Neural cell (in vitro differentiated cells): ENCODE results near the gene CCN2. TPM values are rescaled to one million over a fixed set of nuclear protein-coding genes. Genes with fewer than 3 reads are reported as not detected.

ENCODE experiments used
- H2AFZ ChIP-seq: fragments of 200-600, 300-800 bp; sonication (generic), shearing (Covaris generic); 2 replicates; pipeline ENCODE4 v1.6.0; 2014; ENCODE audit warnings: low read depth, mild to moderate bottlenecking, antibody characterized with exemption, low read length, moderate library complexity
- H3F3A ChIP-seq: fragments of 200-600 bp; shearing (Covaris generic); 2 replicates; pipeline ENCODE4 v1.6.1; 2016; ENCODE audit warnings: mild to moderate bottlenecking, moderate library complexity, mixed read lengths, antibody characterized with exemption, low read length; ENCODE audit not compliant: insufficient read depth, poor library complexity, severe bottlenecking
- H3K27ac ChIP-seq: fragments of 200-600, 300-800 bp; sonication (generic), shearing (Covaris generic); 2 replicates; pipeline ENCODE4 v1.5.1; 2014; ENCODE audit warnings: mild to moderate bottlenecking, low read length, moderate library complexity
- H3K27me3 ChIP-seq: fragments of 300-800, 200-600 bp; sonication (generic), shearing (Covaris generic); 2 replicates; pipeline ENCODE4 v1.6.0; 2014; ENCODE audit warnings: mild to moderate bottlenecking, low read depth, low read length, moderate library complexity; ENCODE audit not compliant: insufficient read depth
- H3K36me3 ChIP-seq: fragments of 300-800, 200-600 bp; sonication (generic), shearing (Covaris generic); 2 replicates; pipeline ENCODE4 v1.5.1; 2014; ENCODE audit warnings: mild to moderate bottlenecking, antibody characterized with exemption, low read length, moderate library complexity; ENCODE audit not compliant: insufficient read depth
- H3K4me2 ChIP-seq: fragments of 300-800, 200-600 bp; sonication (generic), shearing (Covaris generic); 2 replicates; pipeline ENCODE4 v1.6.0; 2014; ENCODE audit warnings: mild to moderate bottlenecking, low read length
- H3K4me3 ChIP-seq: fragments of 300-800, 200-600 bp; sonication (generic), shearing (Covaris generic); 2 replicates; pipeline ENCODE4 v1.5.1; 2014; ENCODE audit warnings: mild to moderate bottlenecking, low read length, moderate library complexity
- H3K79me2 ChIP-seq: fragments of 200-600 bp; shearing (Covaris generic); replicated peaks from 2 replicates; pipeline ENCODE4 v1.6.0; 2014; ENCODE audit warnings: mild to moderate bottlenecking, low read length, moderate library complexity; ENCODE audit not compliant: insufficient read depth
- H3K9ac ChIP-seq: fragments of 300-800, 200-600 bp; sonication (generic), shearing (Covaris generic); 2 replicates; pipeline ENCODE4 v1.6.1; 2016; ENCODE audit warnings: mild to moderate bottlenecking, low read length, mixed read lengths
- H3K9me2 ChIP-seq: fragments of 200-600 bp; shearing (Covaris generic); 2 replicates; pipeline ENCODE4 v1.6.1; 2016; ENCODE audit warnings: mild to moderate bottlenecking, low read length, mixed read lengths; ENCODE audit not compliant: insufficient read depth
- H3K9me3 ChIP-seq: fragments of 200-600, 300-800 bp; sonication (generic), shearing (Covaris generic); 2 replicates; pipeline ENCODE4 v1.6.1; 2016; ENCODE audit warnings: mild to moderate bottlenecking, mixed run types, low read length, moderate library complexity, mixed read lengths
- H4K20me1 ChIP-seq: fragments of 200-600 bp; shearing (Covaris generic); 2 replicates; pipeline ENCODE4 v1.6.1; 2016; ENCODE audit warnings: mild to moderate bottlenecking, mixed run types; ENCODE audit not compliant: insufficient read depth
- EP300 ChIP-seq: fragments of 450-650 bp; conservative IDR thresholded peaks from 2 replicates; pipeline ENCODE4 v1.6.1; 2014; ENCODE audit warnings: antibody characterized with exemption, mild to moderate bottlenecking, moderate library complexity; ENCODE audit not compliant: poor library complexity, severe bottlenecking
- EZH2 ChIP-seq: fragments of 200-600, 300-800 bp; shearing (Covaris generic), sonication (generic); IDR thresholded peaks from 2 replicates; pipeline ENCODE4 v1.6.1; 2014; ENCODE audit warnings: antibody characterized with exemption, low read length, borderline replicate concordance, mild to moderate bottlenecking; ENCODE audit not compliant: insufficient read depth, poor library complexity, severe bottlenecking
- MXI1 ChIP-seq: fragments of 450-650 bp; conservative IDR thresholded peaks from 2 replicates; pipeline ENCODE4 v1.6.1; 2014; ENCODE audit warnings: antibody characterized with exemption, mild to moderate bottlenecking; ENCODE audit not compliant: poor library complexity, severe bottlenecking
- POLR2AphosphoS5 ChIP-seq: IDR thresholded peaks from 2 replicates; pipeline ENCODE4 v1.6.1; 2012
- RAD21 ChIP-seq: fragments of 450-650 bp; conservative IDR thresholded peaks from 2 replicates; pipeline ENCODE4 v1.6.1; 2014; ENCODE audit warnings: antibody characterized with exemption, mild to moderate bottlenecking, moderate library complexity
- SMC3 ChIP-seq: fragments of 450-650 bp; conservative IDR thresholded peaks from 2 replicates; pipeline ENCODE4 v1.6.1; 2014; ENCODE audit warnings: antibody characterized with exemption, mild to moderate bottlenecking, moderate library complexity; ENCODE audit not compliant: poor library complexity
- TAF1 ChIP-seq: IDR thresholded peaks from 2 replicates; pipeline ENCODE4 v1.6.1; 2012; ENCODE audit warnings: low read depth
- polyA plus RNA-seq: library from polyadenylated mRNA; depleted of rRNA; stranded (reverse); fragments of >200 nt; gene quantifications from 2 replicates; pipeline ENCODE4 v1.2.3, GENCODE V29; 2014
- TF ChIP-seq, protein P1 (sequence below): fragments of 450-650 bp; IDR thresholded peaks from 2 replicates; pipeline ENCODE4 v1.5.1; 2014; ENCODE audit warnings: antibody characterized with exemption, mild to moderate bottlenecking, moderate library complexity; ENCODE audit not compliant: poor library complexity, severe bottlenecking
- TF ChIP-seq, protein P2 (sequence below): IDR thresholded peaks from 2 replicates; pipeline ENCODE4 v1.6.1; 2012; ENCODE audit warnings: borderline replicate concordance

The CCN2 gene
- polyA plus RNA-seq, 1 donor from 2014 or later: 1.5 TPM

DNA sequence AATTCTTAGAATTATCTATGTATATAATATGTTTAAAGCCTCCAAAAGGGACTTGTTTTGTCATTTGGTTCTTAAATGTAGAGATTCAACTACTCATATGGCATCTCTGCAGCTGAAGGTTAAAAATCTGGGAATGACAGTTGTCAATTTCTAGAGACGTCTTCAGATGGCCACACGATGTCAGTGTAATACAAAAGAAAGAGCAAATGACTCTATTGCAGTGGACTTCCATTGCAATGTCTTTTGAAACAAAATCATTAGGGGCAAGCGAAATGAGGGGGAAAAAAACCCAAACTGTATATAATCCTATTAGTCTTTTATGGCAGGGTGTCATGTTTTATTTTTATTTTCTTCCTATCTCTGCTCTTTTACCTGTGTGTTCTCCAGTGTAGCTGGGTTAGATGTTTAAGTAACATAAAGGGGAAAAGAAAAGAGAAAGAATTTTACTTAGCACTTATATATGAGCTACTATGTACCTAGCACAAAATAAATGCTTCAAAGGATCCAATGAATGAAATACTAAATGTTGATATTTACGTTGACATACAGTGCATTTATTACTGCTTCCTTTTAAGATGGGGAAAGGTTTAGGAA, 26.2 kb downstream of the CCN2 start:
- no peak overlapping the region for H3K4me3 ChIP-seq
- no peaks in the 10 kb centered on the region for H3K79me2 ChIP-seq
- H3K9ac ChIP-seq: no peak overlapping the region
- no peak overlapping the region for H2AFZ ChIP-seq
- H3K9me2 ChIP-seq: no peaks in the 10 kb centered on the region
- TF ChIP-seq RAD21 (peak; percentile 85), MXI1 (no peak), EZH2 (no peak), TAF1 (no peak), SMC3 (peak; percentile 87), EP300 (no peak), POLR2AphosphoS5 (no peak)
- TF ChIP-seq, protein P1, sequence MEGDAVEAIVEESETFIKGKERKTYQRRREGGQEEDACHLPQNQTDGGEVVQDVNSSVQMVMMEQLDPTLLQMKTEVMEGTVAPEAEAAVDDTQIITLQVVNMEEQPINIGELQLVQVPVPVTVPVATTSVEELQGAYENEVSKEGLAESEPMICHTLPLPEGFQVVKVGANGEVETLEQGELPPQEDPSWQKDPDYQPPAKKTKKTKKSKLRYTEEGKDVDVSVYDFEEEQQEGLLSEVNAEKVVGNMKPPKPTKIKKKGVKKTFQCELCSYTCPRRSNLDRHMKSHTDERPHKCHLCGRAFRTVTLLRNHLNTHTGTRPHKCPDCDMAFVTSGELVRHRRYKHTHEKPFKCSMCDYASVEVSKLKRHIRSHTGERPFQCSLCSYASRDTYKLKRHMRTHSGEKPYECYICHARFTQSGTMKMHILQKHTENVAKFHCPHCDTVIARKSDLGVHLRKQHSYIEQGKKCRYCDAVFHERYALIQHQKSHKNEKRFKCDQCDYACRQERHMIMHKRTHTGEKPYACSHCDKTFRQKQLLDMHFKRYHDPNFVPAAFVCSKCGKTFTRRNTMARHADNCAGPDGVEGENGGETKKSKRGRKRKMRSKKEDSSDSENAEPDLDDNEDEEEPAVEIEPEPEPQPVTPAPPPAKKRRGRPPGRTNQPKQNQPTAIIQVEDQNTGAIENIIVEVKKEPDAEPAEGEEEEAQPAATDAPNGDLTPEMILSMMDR: peak; percentile 80
- no peaks in the 10 kb centered on the region for H3K9me3 ChIP-seq
- H4K20me1 ChIP-seq: no peaks in the 10 kb centered on the region
- H3K4me2 ChIP-seq: no peak overlapping the region
- H3K36me3 ChIP-seq: no peaks in the 10 kb centered on the region
- H3K27me3 ChIP-seq: no peaks in the 10 kb centered on the region
- H3F3A ChIP-seq: no peaks in the 10 kb centered on the region
- no peak overlapping the region for H3K27ac ChIP-seq

DNA sequence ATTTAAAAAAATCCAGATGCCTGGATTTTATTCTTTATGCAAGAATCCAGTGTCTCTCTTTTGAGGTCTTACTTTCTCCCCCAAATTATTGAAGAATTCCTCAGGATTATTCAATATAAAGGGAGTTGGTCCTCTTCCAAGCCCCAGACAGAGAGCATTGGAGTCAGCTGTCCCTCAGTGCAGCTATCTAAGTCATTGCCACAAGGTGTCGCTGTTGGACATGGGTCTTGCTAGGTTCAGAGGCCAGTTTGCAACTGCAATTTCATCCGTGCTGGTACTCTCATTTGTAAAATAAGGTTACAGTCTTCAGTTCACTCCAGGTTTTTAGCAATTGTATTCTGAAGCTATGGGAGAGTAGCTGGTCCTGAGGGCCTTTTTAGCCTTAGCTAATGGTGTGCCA, 27.8 kb downstream of the CCN2 start:
- no peaks in the 10 kb centered on the region for H3K27me3 ChIP-seq
- no peaks in the 10 kb centered on the region for H3K79me2 ChIP-seq
- H3F3A ChIP-seq: no peaks in the 10 kb centered on the region
- H3K9me2 ChIP-seq: no peaks in the 10 kb centered on the region
- no peak overlapping the region for H3K4me3 ChIP-seq
- no peak overlapping the region for H3K4me2 ChIP-seq
- H3K9me3 ChIP-seq: no peaks in the 10 kb centered on the region
- no peaks in the 10 kb centered on the region for H3K36me3 ChIP-seq
- no peak for TF ChIP-seq MXI1
- TF ChIP-seq, protein P1: peak; percentile 64
- no peak for TF ChIP-seq EP300
- TF ChIP-seq, protein P2, sequence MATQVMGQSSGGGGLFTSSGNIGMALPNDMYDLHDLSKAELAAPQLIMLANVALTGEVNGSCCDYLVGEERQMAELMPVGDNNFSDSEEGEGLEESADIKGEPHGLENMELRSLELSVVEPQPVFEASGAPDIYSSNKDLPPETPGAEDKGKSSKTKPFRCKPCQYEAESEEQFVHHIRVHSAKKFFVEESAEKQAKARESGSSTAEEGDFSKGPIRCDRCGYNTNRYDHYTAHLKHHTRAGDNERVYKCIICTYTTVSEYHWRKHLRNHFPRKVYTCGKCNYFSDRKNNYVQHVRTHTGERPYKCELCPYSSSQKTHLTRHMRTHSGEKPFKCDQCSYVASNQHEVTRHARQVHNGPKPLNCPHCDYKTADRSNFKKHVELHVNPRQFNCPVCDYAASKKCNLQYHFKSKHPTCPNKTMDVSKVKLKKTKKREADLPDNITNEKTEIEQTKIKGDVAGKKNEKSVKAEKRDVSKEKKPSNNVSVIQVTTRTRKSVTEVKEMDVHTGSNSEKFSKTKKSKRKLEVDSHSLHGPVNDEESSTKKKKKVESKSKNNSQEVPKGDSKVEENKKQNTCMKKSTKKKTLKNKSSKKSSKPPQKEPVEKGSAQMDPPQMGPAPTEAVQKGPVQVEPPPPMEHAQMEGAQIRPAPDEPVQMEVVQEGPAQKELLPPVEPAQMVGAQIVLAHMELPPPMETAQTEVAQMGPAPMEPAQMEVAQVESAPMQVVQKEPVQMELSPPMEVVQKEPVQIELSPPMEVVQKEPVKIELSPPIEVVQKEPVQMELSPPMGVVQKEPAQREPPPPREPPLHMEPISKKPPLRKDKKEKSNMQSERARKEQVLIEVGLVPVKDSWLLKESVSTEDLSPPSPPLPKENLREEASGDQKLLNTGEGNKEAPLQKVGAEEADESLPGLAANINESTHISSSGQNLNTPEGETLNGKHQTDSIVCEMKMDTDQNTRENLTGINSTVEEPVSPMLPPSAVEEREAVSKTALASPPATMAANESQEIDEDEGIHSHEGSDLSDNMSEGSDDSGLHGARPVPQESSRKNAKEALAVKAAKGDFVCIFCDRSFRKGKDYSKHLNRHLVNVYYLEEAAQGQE: no peak
- TF ChIP-seq SMC3: peak; percentile 71
- TF ChIP-seq RAD21: peak; percentile 69
- TF ChIP-seq TAF1: no peak
- H4K20me1 ChIP-seq: no peaks in the 10 kb centered on the region
- H2AFZ ChIP-seq: no peak overlapping the region
- H3K27ac ChIP-seq: no peak overlapping the region
- H3K9ac ChIP-seq: no peak overlapping the region
